ENCODE measurements around the gene RPUSD3.

The RPUSD3 gene

GRCh38 chr3:9834520-9835380 lies 9.1 kb downstream of the RPUSD3 start:
- no peak overlapping the region for H3K4me3 ChIP-seq (ENCODE audit: low read depth, low read length)

GRCh38 chr3:9833078-9833477 lies 10.7 kb downstream of the RPUSD3 start:
- no peak overlapping the region for H3K4me3 ChIP-seq (ENCODE audit: low read depth, low read length)

GRCh38 chr3:9831253-9831652 lies 12.6 kb downstream of the RPUSD3 start:
- H3K4me3 ChIP-seq (ENCODE audit: low read depth, low read length) = no peak overlapping the region

GRCh38 chr3:9828801-9829755 lies 14.7 kb downstream of the RPUSD3 start:
- no peak overlapping the region for H3K4me3 ChIP-seq (ENCODE audit: low read depth, low read length)

GRCh38 chr3:9826815-9827573 lies 16.8 kb downstream of the RPUSD3 start:
- H3K4me3 ChIP-seq (ENCODE audit: low read depth, low read length) = no peak overlapping the region

- H3K4me3 ChIP-seq (ENCODE audit: low read depth, low read length) = no peak overlapping the region
Measured at GRCh38 chr3:9825451-9826040, 18.3 kb downstream of the RPUSD3 start.

- H3K4me3 ChIP-seq (ENCODE audit: low read depth, low read length) = no peak overlapping the region
Measured at GRCh38 chr3:9820946-9821345, 22.9 kb downstream of the RPUSD3 start.

GRCh38 chr3:9820543-9820942 lies 23.3 kb downstream of the RPUSD3 start:
- H3K4me3 ChIP-seq (ENCODE audit: low read depth, low read length) = no peak overlapping the region

- H3K4me3 ChIP-seq (ENCODE audit: low read depth, low read length) = no peak overlapping the region
Measured at GRCh38 chr3:9818666-9819335, 25.0 kb downstream of the RPUSD3 start.

GRCh38 chr3:9817436-9817835 lies 26.4 kb downstream of the RPUSD3 start:
- no peak overlapping the region for H3K4me3 ChIP-seq (ENCODE audit: low read depth, low read length)

GRCh38 chr3:9815986-9816385 lies 27.8 kb downstream of the RPUSD3 start:
- no peak overlapping the region for H3K4me3 ChIP-seq (ENCODE audit: low read depth, low read length)

- H3K4me3 ChIP-seq (ENCODE audit: low read depth, low read length) = no peak overlapping the region
Measured at GRCh38 chr3:9812870-9813483, 30.8 kb downstream of the RPUSD3 start.

- H3K4me3 ChIP-seq (ENCODE audit: low read depth, low read length) = no peak overlapping the region
Measured at GRCh38 chr3:9810846-9811245, 33.0 kb downstream of the RPUSD3 start.

- H3K4me3 ChIP-seq (ENCODE audit: low read depth, low read length) = peak overlapping the region; percentile 53
Measured at GRCh38 chr3:9810433-9810770, 33.4 kb downstream of the RPUSD3 start.

GRCh38 chr3:9809615-9810432 lies 34.0 kb downstream of the RPUSD3 start, which contains the start of gene TTLL3:
TTLL3 (plus strand) TSS chr3:9810262; CDS start chr3:9810662, 400 bp downstream.
- peak within 1 kb of the TSS; percentile 53 for H3K4me3 ChIP-seq (ENCODE audit: low read depth, low read length)

- H3K4me3 ChIP-seq (ENCODE audit: low read depth, low read length) = peak overlapping the region; percentile 53
Measured at GRCh38 chr3:9809239-9809614, 34.6 kb downstream of the RPUSD3 start.

- H3K4me3 ChIP-seq (ENCODE audit: low read depth, low read length) = no peak overlapping the region
Measured at GRCh38 chr3:9808345-9809037, 35.3 kb downstream of the RPUSD3 start.

- H3K4me3 ChIP-seq (ENCODE audit: low read depth, low read length) = no peak overlapping the region
Measured at GRCh38 chr3:9807981-9808344, 35.8 kb downstream of the RPUSD3 start.

Measured in iPS-11a (cell line).